ENCODE measurements around the gene LMF2.

DNA sequence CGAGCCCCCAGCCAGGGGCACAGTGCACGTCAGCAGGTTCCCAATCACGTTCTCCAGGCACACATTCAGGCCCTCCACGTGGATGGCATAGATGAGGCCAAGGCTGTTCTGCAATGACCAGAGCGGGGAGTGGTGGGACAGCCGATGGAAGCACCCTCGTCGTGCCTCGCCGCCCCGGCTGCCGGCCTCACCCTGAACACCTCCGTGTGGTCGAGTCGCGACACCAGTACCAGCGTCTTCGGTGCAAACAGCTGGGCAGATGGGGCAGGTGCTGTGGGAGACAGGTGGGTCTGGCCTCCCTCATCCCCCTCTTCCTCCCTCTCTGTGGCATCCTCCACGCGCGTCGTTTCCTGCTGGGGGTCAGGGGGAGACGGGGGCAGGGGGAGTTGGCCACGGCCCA lies 40.2 kb downstream of the LMF2 start:
- TF ChIP-seq, protein P1, sequence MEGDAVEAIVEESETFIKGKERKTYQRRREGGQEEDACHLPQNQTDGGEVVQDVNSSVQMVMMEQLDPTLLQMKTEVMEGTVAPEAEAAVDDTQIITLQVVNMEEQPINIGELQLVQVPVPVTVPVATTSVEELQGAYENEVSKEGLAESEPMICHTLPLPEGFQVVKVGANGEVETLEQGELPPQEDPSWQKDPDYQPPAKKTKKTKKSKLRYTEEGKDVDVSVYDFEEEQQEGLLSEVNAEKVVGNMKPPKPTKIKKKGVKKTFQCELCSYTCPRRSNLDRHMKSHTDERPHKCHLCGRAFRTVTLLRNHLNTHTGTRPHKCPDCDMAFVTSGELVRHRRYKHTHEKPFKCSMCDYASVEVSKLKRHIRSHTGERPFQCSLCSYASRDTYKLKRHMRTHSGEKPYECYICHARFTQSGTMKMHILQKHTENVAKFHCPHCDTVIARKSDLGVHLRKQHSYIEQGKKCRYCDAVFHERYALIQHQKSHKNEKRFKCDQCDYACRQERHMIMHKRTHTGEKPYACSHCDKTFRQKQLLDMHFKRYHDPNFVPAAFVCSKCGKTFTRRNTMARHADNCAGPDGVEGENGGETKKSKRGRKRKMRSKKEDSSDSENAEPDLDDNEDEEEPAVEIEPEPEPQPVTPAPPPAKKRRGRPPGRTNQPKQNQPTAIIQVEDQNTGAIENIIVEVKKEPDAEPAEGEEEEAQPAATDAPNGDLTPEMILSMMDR (conservative IDR thresholded peaks at IDR 0.05; ENCODE audit: low read length): no peak
- no peak for TF ChIP-seq EZH2phosphoT487 (IDR thresholded peaks at IDR 0.05; ENCODE audit: borderline replicate concordance, low read depth, low read length)

Data from OCI-LY7 (cell line).